ENCODE measurements around the gene DNER. TPM values are rescaled to one million over a fixed set of nuclear protein-coding genes. Genes with fewer than 3 reads are reported as not detected.

Gene DNER
- total and polyA plus RNA-seq, 2 of the 4 experiments (the other 2 are of a cell fraction): under 0.01 to 0.14 TPM

DNA sequence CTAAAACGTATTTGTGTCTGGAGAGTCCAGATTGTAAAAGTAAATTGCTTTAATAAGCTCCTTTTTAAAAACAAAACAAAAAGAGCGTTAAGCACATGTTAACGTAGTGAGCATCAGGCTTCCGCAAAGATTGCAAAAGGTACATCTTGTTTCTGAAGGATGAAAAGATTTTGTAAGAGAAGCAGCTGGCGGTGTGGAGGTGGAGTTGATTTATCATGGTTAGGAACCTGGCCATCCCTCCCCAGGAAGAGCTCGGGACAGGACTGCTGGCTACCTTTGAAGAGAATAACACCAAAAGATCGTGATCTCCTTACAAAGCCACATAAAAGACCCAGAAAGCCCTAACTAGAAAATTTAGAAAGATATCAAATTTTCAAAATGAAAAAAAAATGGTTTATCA is 132.2 kb downstream of the DNER start:
- H3K9me3 ChIP-seq (ENCODE audit: control insufficient read depth, insufficient read depth, low read length): 0 out of 2 replicates have a peak, but pooled peaks cover 2% of the 10 kb centered on the region
- no peak overlapping the region for H2BK20ac ChIP-seq (ENCODE audit: low read depth, low read length)
- H4K8ac ChIP-seq (ENCODE audit: low read depth in 2 of 2, low read length in 2 of 2): no peak overlapping the region
- H2AK5ac ChIP-seq (ENCODE audit: low read depth, low read length): no peak overlapping the region
- no peak overlapping the region for H3K4me2 ChIP-seq (ENCODE audit: low read depth, low read length)
- no peak overlapping the region for H3K4ac ChIP-seq (ENCODE audit: low read depth, low read length)
- no peak overlapping the region for H2BK120ac ChIP-seq (ENCODE audit: low read depth, low read length)
- no peak overlapping the region for H2BK15ac ChIP-seq (ENCODE audit: low read depth, low read length)
- H3K23ac ChIP-seq (ENCODE audit: low read depth, low read length): no peak overlapping the region
- H3K27me3 ChIP-seq (ENCODE audit: control insufficient read depth, insufficient read depth, low read length): no peaks in the 10 kb centered on the region
- no TSS peak for BruUV-seq (replicated peaks)
- intact Hi-C loops (cut with micrococcal nuclease): loop anchor here (10.0 kb wide), 1 partner anchor 897 kb away; no protein-coding TSS in a partner anchor
- no peak overlapping the region for H4K91ac ChIP-seq (ENCODE audit: insufficient read depth, low read depth, low read length)
- no peak overlapping the region for H3K56ac ChIP-seq (ENCODE audit: extremely low read depth, insufficient read depth, low read length)
- ChIA-PET POLR2A (ENCODE audit: unreplicated experiment) (no interaction called here), CTCF (no interaction called here)
- no peak overlapping the region for H3K27ac ChIP-seq (ENCODE audit: insufficient read depth, low read length)
- in situ Hi-C loops (cut with MboI; ENCODE audit: low sequenced_read_pairs): loop anchor here (25.0 kb wide), 2 partner anchors 895 to 1670 kb away; no protein-coding TSS in a partner anchor
- no peak overlapping the region for H2AFZ ChIP-seq (replicated peaks; ENCODE audit: low read length, poor library complexity)
- no peak for ATAC-seq (ENCODE audit: low read depth)
- H2AK9ac ChIP-seq (replicated peaks; ENCODE audit: low read depth, low read length, poor library complexity): no peak overlapping the region
- no peak overlapping the region for H3K14ac ChIP-seq (replicated peaks; ENCODE audit: low read depth, low read length)
- H2BK5ac ChIP-seq (ENCODE audit: low read depth, low read length, poor library complexity, severe bottlenecking): no peak overlapping the region
- TF ChIP-seq CHD1 (IDR thresholded peaks at IDR 0.05; ENCODE audit: low read depth, low read length) (no peak), FOS (IDR thresholded peaks at IDR 0.05; ENCODE audit: low read depth, low read length) (no peak), NFE2L2 (IDR thresholded peaks at IDR 0.05; ENCODE audit: low read depth, low read length) (no peak), RCOR1 (IDR thresholded peaks at IDR 0.05; ENCODE audit: insufficient replicate concordance, low read length) (no peak), CEBPB (IDR thresholded peaks at IDR 0.05; ENCODE audit: low read depth, low read length) (no peak), RAD21 (IDR thresholded peaks at IDR 0.05; ENCODE audit: low read length) (no peak), USF2 (IDR thresholded peaks at IDR 0.05; ENCODE audit: low read depth, low read length) (no peak), POLR2A (IDR thresholded peaks at IDR 0.05; ENCODE audit: low read depth, low read length) (no peak), MAZ (IDR thresholded peaks at IDR 0.05; ENCODE audit: borderline replicate concordance, low read depth, low read length) (no peak), SMC3 (IDR thresholded peaks at IDR 0.05; ENCODE audit: low read depth, low read length) (no peak)
- TF ChIP-seq, protein P1, sequence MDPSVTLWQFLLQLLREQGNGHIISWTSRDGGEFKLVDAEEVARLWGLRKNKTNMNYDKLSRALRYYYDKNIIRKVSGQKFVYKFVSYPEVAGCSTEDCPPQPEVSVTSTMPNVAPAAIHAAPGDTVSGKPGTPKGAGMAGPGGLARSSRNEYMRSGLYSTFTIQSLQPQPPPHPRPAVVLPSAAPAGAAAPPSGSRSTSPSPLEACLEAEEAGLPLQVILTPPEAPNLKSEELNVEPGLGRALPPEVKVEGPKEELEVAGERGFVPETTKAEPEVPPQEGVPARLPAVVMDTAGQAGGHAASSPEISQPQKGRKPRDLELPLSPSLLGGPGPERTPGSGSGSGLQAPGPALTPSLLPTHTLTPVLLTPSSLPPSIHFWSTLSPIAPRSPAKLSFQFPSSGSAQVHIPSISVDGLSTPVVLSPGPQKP (IDR thresholded peaks at IDR 0.05; ENCODE audit: borderline replicate concordance, low read depth, low read length): no peak
- H3K4me3 ChIP-seq (ENCODE audit: insufficient read depth, low read depth, low read length): no peak overlapping the region
- no peaks in the 10 kb centered on the region for H3K36me3 ChIP-seq (ENCODE audit: control insufficient read depth, insufficient read depth, low read length)
- H3K79me1 ChIP-seq (ENCODE audit: low read depth in 1 of 2, low read length in 2 of 2): no peaks in the 10 kb centered on the region
- H3K18ac ChIP-seq (ENCODE audit: low read depth, low read length): no peak overlapping the region
- dilution Hi-C loops (cut with HindIII; ENCODE audit: low sequenced_read_pairs, unreplicated experiment): no loop called here
- no peaks in the 10 kb centered on the region for H3K9me1 ChIP-seq (ENCODE audit: insufficient read depth, low read length)
- H4K5ac ChIP-seq (ENCODE audit: low read depth, low read length): no peak overlapping the region
- H4K20me1 ChIP-seq (ENCODE audit: insufficient read depth, low read length): no peaks in the 10 kb centered on the region
- no peak for DNase-seq
- H3K4me1 ChIP-seq (ENCODE audit: control insufficient read depth, insufficient read depth, low read length): no peaks in the 10 kb centered on the region; the same call in 1 of the 2 replicates
- H3K9ac ChIP-seq (ENCODE audit: low read depth, low read length): no peak overlapping the region
- WGBS, 2 experiments (ENCODE audit: extremely low coverage in 2 of 2, insufficient read length in 1 of 2): no CpG with 5 or more reads among the region's 7 CpGs

Data from IMR-90 (cell line).